Muscle layer of duodenum (tissue), 2 donors: ENCODE measurements around the gene MRPL36.

Source experiments
- H3K27ac ChIP-seq: one replicate; pipeline ENCODE4 v1.7.0; 2013; ENCODE audit warnings: mild to moderate bottlenecking, low read length
- H3K27me3 ChIP-seq: one replicate; pipeline ENCODE4 v1.7.0; 2013; ENCODE audit warnings: low read depth, mild to moderate bottlenecking, control low read depth, low read length
- H3K36me3 ChIP-seq, 2 donors: one replicate each; pipeline ENCODE4 v1.7.0; 2013; ENCODE audit warnings: low read length in 2 of 2, control low read depth in 1 of 2, mild to moderate bottlenecking in 1 of 2; ENCODE audit not compliant: insufficient read depth in 2 of 2, control insufficient read depth in 1 of 2
- H3K4me1 ChIP-seq, 2 donors: one replicate each; pipeline ENCODE4 v1.7.0; 2013; ENCODE audit warnings: low read length in 2 of 2, mild to moderate bottlenecking in 2 of 2, control low read depth in 1 of 2, moderate library complexity in 1 of 2; ENCODE audit not compliant: insufficient read depth in 2 of 2, control insufficient read depth in 1 of 2
- H3K4me3 ChIP-seq, 2 donors: one replicate each; pipeline ENCODE4 v1.7.0; 2013; ENCODE audit warnings: low read length in 2 of 2, low read depth in 1 of 2, mild to moderate bottlenecking in 1 of 2
- H3K9me3 ChIP-seq, 2 donors: one replicate each; pipeline ENCODE4 v1.7.0; 2013; ENCODE audit warnings: low read length in 2 of 2, control low read depth in 1 of 2, mild to moderate bottlenecking in 1 of 2; ENCODE audit not compliant: control insufficient read depth in 1 of 2
- donor health status: healthy.

The MRPL36 gene

DNA sequence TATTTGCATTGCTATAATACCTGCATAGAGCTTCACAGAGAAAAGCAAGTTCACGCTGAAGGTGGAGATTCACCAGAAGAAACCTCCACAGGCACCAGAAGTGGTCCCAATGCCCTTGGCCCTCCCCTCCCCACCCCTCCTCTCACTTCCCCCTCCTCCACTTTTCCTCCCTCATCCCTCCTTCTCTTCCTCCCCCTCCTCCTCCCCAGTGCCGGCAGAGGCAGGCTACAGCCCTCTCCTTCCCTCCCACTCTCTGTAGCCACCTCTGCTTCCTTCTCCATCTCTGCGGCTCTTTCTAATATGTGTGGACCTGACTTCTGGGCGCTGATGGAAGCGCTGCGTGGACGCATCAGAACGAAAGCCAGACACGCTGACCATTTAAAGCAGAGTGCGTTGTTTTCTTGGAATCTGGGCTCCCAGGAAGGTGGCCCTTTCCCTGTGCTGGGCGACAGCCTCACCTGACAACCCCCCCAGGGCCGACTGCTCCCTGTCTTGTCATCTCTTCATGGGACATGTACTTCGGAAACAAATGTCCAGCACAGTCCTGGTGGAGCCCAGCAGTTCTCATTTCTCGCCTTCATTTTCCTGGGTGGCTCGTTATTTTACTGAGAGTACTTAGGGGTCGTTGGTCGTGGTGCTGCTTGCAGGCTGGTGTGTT lies 31.1 kb upstream of the MRPL36 start:
- no peak overlapping the region for H3K27ac ChIP-seq
- H3K9me3 ChIP-seq = no peaks in the 10 kb centered on the region
- H3K36me3 ChIP-seq = peaks cover 0 to 11% of the 10 kb centered on the region in 2 donors
- H3K27me3 ChIP-seq = no peaks in the 10 kb centered on the region
- H3K4me1 ChIP-seq = no peaks in the 10 kb centered on the region
- H3K4me3 ChIP-seq = no peak overlapping the region

DNA sequence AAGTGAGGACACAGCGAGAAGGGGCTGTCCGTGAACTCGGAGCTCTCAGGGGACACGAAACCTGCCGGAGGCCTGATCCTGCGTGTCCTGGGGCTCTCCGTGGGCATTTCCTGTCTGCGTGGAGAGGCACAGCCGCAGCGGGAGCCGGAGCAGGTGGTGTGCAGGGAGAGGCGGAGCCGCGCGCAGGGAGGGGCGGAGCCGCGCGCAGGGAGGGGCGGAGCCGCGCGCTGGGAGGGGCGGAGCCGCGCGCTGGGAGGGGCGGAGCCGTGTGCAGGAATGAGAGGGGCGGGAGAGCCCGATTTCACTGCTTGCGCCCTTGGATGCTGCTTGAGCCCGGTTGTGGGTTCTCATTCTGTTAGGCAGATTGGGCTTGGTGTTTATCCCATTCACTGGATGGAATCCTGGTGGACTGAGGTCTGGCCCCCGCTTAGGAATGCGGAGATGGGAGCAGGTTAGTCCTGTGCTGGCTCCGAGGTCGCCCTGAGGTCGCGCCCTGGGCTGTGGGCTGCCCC lies 28.3 kb upstream of the MRPL36 start:
- Histone ChIP-seq H3K27me3 (no peaks in the 10 kb centered on the region), H3K36me3 (peaks cover 0 to 30% of the 10 kb centered on the region in 2 donors), H3K9me3 (no peaks in the 10 kb centered on the region), H3K4me1 (no peaks in the 10 kb centered on the region), H3K27ac (no peak overlapping the region), H3K4me3 (no peak overlapping the region)

DNA sequence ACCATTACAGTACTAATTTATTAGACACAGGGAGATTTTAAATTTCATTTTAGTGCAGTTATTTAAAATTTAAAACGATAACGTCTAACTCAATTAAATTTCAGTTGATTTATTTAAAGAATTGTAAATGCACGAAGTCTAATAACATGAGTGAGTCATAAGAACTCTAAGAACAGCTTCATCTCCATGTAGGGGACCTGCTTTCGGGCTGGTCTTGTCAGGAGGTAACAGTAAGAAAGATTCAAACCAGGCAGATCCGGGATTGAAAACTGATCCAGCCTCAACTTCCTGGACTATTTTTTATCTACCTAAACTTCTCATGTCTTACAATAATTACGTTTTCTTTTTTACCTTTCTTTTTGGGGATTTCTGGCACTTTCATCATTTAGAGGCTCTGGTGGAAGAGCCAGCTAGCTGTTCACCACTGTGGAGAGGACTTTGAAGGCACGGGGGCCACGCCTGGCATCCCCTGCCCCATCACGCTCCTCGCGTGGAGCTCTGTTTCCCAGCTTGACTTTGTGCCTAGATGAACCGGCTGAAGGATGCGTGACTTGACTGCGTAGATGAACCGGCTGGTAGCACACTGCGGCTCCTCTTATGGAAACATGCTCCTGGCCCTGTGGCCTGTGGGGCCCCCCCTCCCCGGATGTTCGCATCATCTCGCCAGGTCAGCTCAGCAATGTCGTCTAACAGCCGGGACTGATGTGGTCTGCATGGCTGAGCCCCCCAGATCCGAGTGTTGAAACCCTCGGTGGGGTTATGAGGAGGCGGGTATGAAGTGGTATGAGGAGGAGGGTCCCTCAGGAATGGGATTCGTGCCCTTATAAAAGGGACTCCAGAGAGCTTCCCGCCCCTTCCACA lies 27.6 kb upstream of the MRPL36 start:
- Histone ChIP-seq H3K36me3 (peaks cover 3 to 33% of the 10 kb centered on the region in 2 donors), H3K4me1 (no peaks in the 10 kb centered on the region), H3K27ac (no peak overlapping the region), H3K27me3 (no peaks in the 10 kb centered on the region), H3K4me3 (no peak overlapping the region), H3K9me3 (no peaks in the 10 kb centered on the region)

DNA sequence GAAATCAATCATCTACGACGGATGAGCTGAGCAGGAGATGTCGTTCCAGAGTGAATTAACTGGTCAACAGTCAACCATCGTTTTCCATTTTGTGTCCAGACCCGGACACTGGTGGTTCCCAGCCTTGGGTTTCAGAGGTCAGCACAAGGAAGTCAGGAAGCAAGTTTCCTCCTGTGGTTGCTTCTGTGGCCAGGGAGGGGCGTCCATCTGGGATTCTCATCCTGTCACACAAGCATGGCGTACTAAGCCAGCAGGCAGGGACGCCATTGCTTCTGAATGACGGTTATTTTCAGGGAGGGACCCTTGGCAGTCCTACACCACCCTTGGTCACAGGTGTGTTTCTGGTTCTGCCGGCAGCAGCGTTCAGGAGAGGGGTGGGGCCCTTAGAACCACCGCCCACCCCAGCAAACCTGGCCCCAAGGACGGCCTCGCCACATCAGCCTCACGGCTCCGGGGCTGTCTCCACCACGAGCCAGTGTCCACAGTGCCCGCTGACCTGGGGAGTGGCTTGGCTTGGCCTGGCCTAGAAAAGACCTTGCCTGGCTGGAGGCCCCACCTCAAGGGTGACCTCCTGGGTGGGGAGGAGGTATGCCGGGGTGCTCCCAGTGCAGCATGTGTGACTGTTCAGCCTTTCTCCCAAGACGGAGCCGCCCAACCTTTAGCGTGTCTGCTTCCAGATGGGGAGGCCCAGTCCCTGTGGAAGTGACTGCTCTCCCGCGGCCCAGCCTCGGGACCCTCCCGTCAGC lies 26.8 kb upstream of the MRPL36 start:
- Histone ChIP-seq H3K27ac (no peak overlapping the region), H3K4me1 (no peaks in the 10 kb centered on the region), H3K36me3 (peaks cover 11 to 42% of the 10 kb centered on the region in 2 donors), H3K9me3 (no peaks in the 10 kb centered on the region), H3K4me3 (no peak overlapping the region), H3K27me3 (no peaks in the 10 kb centered on the region)

DNA sequence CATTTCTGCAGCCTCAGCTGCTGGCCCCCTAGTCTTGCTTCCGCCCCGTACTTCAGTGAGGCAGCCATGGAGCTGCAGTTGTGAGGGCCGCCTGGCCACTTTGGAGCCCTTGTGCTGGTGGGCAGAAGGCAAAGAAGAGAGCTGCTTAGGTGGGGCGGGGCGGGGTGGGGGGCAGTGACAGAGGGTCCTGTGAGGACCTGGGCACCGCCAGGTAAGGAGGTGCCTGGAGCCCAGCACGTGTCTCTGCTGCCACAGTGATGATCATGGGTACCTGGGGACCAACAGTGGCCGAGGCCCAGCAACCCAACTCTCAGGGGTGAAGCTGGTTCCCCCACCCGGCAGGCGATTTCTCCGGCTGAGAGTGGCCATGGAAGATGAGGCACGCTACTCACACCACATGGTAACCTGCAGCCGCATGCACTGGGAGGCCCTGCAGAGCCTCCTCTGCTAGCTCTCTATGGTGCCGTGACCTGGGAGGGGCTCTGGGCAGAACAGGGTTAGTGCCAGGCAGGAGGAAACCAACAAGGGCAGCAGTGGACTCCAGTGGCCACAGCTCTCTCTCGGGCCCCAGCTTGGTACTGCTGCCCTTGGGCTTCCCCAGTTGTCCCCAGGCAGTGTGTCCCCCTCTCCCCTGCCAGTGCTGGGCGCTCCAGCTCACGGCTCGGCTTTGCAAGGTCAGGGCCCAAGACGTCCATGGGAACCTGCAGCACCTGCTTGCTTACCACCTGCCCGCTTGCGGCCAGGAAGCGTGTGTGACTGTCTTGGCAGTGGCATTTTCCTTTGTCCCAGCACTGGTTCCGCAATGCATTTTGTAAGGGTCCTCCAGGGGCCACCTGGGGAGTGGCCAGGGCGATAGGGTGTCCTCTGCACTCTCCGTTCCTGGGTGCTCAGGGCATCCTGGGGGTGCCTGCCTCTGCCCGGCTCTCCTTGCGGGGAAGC lies 25.5 kb upstream of the MRPL36 start:
- no peaks in the 10 kb centered on the region for H3K27me3 ChIP-seq

DNA sequence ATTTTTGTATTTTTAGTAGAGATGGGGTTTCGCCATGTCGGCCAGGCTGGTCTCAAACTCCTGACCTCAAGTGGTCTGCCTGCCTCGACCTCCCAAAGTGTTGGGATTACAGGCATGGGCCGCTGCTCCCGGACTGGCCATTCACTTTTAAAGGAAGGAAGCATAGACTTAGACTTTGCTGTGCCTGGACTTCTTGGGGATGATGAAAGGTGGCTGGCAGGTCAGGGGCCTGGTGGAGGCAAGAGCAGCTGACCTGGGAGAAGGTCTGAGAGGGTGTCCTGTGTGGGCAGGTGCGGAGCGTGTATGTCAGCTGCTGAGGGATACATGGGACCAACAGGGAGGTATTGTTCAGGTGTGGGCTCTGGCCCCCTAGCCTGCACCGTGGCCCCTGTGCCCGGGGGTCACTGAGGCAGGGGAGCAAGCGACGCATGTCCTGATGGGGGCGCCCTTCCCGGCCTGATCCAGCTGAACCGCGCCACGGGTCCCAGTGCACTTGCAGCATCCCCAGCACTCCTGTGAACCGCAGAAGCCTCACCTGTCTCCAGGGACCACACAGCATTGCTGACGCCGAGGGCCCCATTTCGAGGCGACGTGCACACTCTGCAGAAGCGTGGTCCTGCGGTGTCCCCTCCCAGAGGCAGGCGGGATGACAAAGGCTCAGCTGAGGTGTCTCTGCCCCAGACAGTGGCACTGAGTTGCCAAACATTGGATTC lies 24.6 kb upstream of the MRPL36 start:
- peaks cover 25 to 61% of the 10 kb centered on the region in 2 donors for H3K36me3 ChIP-seq
- no peak overlapping the region for H3K27ac ChIP-seq
- no peaks in the 10 kb centered on the region for H3K9me3 ChIP-seq
- no peaks in the 10 kb centered on the region for H3K4me1 ChIP-seq
- H3K27me3 ChIP-seq = no peaks in the 10 kb centered on the region
- no peak overlapping the region for H3K4me3 ChIP-seq

More for the DNA sequence above, 25.5 kb upstream of the MRPL36 start:
- no peaks in the 10 kb centered on the region for H3K4me1 ChIP-seq
- H3K9me3 ChIP-seq = no peaks in the 10 kb centered on the region
- H3K36me3 ChIP-seq = peaks cover 22 to 54% of the 10 kb centered on the region in 2 donors
- H3K4me3 ChIP-seq = no peak overlapping the region
- no peak overlapping the region for H3K27ac ChIP-seq

- no peak overlapping the region for H3K27ac ChIP-seq
- peaks cover 33 to 67% of the 10 kb centered on the region in 2 donors for H3K36me3 ChIP-seq
- H3K4me3 ChIP-seq = no peak overlapping the region
- no peaks in the 10 kb centered on the region for H3K27me3 ChIP-seq
- H3K9me3 ChIP-seq = no peaks in the 10 kb centered on the region
- no peaks in the 10 kb centered on the region for H3K4me1 ChIP-seq
Measured at GRCh38 chr5:1823381-1824034, 23.9 kb upstream of the MRPL36 start.

GRCh38 chr5:1821862-1822261 lies 22.2 kb upstream of the MRPL36 start:
- Histone ChIP-seq H3K9me3 (no peaks in the 10 kb centered on the region), H3K4me3 (no peak overlapping the region), H3K27ac (no peak overlapping the region), H3K36me3 (peaks cover 40 to 83% of the 10 kb centered on the region in 2 donors), H3K27me3 (no peaks in the 10 kb centered on the region), H3K4me1 (no peaks in the 10 kb centered on the region)

DNA sequence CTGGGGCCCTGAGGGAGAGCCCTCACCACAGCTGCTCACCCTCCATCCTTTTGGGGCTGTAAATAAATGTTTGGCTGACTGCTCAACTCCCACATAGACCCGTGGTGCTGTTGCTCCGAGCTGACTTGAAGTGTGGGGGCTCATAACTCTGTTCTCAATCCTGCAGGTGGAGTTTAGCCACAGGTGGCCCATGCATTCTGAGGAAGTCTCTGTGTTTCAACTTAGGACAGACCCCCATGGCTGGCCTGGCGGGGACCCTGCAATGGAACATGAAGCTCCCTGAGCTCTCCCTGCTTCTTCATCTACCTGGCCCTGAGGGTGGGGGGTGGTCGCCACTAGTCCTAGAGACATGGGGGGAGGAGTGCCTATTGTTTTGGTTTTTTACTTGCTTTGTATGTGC lies 21.3 kb upstream of the MRPL36 start:
- H3K4me3 ChIP-seq = no peak overlapping the region
- H3K4me1 ChIP-seq = no peaks in the 10 kb centered on the region
- H3K27me3 ChIP-seq = no peaks in the 10 kb centered on the region
- H3K27ac ChIP-seq = no peak overlapping the region
- no peaks in the 10 kb centered on the region for H3K9me3 ChIP-seq
- H3K36me3 ChIP-seq = peaks cover 45 to 83% of the 10 kb centered on the region in 2 donors

GRCh38 chr5:1820381-1820780 lies 20.7 kb upstream of the MRPL36 start:
- Histone ChIP-seq H3K4me3 (no peak overlapping the region), H3K4me1 (no peaks in the 10 kb centered on the region), H3K9me3 (no peaks in the 10 kb centered on the region), H3K36me3 (peaks cover 51 to 83% of the 10 kb centered on the region in 2 donors), H3K27me3 (no peaks in the 10 kb centered on the region), H3K27ac (no peak overlapping the region)
